ENCODE measurements around the gene LINS1.

Gene LINS1

DNA sequence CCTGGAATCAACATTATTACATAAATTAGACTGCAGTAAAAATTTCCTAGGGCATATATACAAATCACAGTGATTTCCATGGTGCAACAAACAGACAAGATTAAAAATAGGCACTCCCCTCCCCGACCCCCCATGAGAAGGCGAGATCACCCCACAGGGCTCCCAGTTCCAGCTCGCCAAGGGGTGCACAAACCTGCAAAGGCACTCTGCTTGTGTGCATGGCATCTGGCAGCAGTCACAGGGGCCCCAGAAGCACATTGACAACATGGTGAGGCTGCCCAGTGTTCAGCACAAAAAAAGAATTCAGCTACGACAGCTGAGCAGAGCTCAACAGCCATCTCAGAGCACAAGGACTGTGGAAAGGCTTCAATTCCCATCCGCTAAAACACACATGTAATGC, 54.0 kb downstream of the LINS1 start:
- no peak for DNase-seq (ENCODE audit: low spot score)

DNA sequence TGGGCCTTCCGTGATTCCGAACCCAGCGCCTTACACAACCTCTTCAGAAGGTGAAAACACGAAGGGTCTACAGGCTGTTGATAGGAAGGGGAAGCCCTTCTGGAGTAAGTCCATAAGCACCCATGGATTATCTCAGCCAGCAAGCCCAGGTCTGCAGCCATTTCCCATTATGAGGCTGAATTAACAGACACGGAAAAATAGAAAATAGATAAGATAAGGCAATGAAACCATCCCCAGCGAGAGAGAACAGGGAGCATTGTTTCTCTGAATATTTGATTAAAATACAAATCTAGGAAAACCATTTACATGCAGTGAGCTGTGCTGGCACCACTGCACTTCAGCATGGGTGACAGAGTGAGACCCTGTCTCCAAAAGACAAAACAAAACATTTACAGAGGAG, 57.0 kb downstream of the LINS1 start:
- DNase-seq (ENCODE audit: low spot score) = no peak

DNA sequence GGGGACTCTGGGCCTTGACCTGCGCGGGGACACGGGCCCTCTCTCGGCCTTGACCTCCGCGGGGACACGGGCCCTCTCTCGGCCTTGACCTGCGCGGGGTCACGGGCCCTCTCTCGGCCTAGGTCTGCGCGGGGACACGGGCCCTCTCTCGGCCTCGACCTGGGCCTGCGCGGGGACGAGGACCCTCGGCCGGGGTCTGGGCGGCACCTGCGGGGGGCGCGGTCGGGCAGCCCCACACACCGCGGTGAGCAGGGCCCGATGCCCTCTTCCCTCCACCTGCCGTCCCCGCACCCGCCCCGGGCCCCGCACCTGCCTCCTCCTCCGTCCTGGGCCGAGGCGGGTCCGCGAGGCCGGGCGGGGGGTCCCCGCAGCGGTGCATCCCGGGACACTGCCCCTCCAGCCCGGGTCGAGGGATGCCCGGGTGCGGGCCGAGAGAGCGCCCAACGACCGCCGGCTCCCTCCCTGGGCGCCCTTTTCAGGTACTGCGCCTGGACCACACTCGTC, 57.6 kb downstream of the LINS1 start:
- no peak for DNase-seq (ENCODE audit: low spot score)

DNA sequence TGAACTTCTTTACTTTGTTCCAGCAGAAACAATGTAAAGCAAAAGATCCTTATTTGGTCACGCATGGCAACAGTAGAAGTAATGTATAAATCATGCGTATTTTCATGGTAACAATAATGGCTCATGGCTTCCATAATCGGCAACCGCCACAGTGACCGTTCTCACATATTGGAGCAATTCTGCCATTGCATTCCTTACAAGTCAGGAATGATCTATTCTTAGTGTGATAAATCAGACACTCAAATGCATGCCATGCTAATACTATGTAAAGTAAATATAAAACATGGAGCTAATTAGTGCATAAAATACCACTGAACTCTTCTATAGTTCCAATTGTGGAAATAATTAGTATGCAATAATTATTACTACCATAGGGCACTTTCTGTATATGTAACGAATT, 59.7 kb downstream of the LINS1 start:
- no peak for DNase-seq (ENCODE audit: low spot score)

DNA sequence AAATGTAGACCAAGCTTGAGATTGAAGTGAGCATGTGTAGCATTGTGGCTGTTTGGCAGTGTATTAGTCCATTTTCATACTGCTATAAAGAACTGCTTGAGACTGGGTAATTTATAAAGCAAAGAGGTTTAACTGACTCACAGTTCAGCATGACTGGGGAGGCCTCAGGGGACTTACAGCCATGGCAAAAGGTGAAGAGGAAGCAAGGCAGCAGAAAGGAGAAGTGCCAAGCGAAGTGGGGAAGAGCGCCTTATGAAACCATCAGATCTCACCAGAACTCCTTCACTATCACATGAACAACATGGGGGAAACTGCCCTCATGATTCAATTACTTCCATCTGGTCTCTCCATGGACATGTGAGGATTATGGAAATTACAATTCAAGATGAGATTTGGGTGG, 64.7 kb downstream of the LINS1 start:
- DNase-seq (ENCODE audit: low spot score) = peak; percentile 58

DNA sequence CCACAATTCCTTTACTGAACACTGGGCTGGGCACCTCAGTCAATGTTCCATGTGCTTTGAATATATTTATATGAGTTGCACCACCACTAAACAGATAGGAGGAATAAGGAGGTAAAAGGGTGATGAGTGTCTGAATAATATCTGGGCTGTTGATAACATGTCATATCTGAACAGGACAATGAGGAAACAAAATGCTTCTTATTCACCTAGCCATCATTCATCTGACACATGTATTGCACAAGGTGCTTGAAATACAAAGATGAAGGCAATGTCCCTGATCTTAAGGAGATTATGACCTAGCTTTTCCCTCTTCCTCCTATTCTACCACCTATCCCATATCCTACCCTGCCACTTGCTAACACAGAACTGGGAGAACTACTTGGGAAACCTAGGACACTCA, 65.3 kb downstream of the LINS1 start:
- no peak for DNase-seq (ENCODE audit: low spot score)

DNA sequence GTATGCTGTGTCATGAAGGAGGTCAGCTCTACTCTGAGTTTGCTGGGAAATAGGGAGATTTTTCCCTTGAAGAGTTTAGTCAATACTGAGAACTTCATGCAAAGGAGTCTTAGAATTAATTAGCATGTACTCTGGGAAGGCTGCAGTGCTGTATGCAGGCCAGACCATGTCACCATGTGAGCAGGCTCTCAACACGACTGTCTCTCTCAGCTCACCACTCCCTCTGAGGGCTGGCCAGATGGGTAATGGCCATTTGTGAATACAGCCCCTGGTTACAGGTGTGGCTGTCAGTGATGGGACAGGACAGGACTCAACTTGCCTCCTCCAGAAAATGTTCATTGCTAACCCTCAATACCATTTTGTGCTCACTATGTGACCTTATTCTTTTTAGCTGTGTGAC, 68.1 kb downstream of the LINS1 start:
- no peak for DNase-seq (ENCODE audit: low spot score)

DNA sequence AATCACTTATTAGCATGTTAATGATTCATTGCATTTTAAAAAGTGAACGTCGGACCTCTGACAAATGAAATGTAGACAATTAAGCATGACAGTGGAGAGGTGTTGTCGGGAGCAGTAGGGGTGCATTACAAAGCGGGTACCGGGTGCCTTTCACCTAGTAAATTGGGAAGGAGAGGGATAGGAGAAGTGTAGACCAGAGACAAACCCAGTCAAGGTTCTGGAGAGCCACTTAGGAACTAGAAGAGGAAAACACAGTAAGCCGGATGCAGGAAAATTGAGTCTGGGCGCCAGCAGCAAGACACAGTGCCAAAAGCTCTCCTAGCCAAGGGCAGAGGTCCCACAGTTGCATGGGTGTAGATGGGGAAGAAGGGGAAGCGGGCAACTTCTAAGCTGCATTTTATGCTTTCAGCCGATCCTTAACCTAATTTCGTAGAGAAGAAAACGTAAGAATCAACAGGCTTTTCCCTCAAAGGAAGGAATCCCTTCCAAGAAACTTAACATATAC, 70.1 kb downstream of the LINS1 start:
- no peak for DNase-seq (ENCODE audit: low spot score)

DNA sequence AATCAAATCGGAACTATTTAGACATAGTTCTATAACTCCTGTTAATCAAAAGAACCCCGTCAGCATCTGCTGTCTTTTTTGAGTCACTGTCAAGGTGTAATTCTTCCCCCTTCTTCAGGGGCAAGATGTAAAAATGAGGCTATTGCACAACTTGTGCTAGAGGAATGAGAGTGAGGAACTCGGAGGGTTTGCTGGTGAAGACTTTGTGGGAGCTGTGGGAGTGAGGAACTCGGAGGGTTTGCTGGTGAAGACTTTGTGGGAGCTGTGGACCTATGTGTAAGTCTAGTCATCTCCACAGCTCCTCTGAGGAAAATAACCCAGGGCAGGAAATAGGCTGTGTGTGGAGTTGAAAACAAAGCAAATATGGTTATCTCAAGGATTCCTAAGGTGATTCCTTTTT, 70.8 kb downstream of the LINS1 start:
- DNase-seq (ENCODE audit: low spot score) = no peak

DNA sequence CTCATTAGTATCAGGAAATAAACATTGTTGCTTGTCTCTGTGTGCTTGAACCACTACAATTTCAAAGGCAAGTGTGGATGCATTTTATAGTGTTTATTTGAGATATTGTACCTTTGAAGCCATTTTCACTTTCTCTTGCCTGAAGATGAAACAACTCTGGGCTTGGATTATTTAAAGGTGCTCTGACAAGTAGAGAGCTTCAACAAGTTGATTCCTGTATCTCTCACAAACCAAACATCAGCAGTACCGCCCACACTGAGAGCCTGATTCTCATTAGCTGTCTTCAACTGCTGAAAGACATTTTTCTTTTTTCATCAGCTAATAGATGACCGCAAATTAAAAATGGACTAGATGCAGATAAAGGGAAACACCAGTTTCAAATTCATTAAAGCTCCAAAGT, 72.4 kb downstream of the LINS1 start:
- DNase-seq (ENCODE audit: low spot score) = no peak

DNA sequence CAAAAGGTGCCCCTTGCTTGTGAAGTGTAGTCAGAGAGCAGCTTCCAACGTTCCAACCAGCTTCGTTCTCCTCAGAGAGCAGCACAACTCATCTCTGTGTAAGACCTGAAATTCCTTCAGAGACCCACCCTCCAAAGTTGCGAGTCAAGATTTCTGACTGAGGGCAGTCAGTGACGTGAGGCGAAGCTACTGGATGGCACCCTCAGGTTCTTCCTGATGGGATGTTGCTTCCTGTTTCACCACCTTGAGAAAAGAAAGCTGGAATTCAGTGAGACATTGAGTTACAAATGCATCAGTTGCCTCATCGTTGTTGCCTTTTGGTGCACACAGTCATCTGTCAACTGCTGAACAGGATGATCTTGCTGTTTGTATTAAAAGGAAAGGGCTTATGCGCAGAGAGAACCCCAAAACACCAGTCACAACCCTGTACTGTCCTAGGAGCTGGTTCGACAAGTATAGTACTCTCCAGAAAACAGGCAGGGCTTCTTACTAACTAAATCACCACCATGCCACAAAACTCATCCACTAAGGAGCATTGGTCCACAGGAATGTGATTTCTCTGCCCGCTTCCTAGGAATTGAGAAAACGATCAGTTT, 73.1 kb downstream of the LINS1 start, which contains the start of gene CERS3:
CERS3 (minus strand) TSS at position 118 of the 596 bp plus-strand sequence. CDS start 27,101 bp downstream, outside the sequence.
- no peak for DNase-seq (ENCODE audit: low spot score)

DNA sequence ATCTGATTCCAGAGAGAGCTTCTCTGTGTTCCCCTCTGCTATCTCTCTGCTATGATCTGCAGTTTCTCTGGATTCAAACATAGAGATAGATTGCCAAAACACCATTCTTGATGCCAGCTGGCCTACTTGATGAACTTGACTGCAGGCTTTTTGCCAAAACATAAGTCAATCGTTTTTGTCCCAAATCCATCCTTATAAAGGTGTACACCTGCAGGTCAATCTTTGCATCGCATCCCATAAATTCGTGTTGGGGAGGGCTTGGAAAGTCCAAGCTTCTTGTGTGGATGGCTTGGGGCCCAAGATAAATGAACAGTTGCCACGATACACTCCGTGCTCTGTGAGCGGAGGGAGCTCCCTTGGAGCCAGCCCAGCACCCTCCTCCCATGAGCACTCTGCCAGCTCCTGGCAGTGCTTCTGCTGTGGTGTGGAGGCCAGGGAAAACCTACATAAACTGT, 75.9 kb downstream of the LINS1 start:
- DNase-seq (ENCODE audit: low spot score) = peak; percentile 82

DNA sequence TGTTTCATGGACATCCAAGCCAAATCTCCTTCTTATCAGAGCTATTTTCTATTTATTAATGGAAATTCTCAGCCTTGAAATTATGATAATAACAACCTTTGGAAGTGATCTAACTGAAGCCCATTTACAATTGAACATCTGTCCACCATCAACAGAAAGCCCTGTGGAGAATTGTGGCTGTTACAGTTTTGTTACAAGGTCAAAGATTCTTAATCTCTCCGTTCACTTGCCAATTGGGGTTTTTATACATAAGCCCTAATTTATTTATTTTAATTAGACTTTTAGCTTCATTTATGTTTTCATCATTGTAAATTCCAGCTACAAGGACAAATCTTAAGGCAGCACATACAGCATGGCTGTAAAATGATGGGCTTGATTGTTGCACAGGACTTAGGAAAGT, 76.5 kb downstream of the LINS1 start:
- no peak for DNase-seq (ENCODE audit: low spot score)

DNA sequence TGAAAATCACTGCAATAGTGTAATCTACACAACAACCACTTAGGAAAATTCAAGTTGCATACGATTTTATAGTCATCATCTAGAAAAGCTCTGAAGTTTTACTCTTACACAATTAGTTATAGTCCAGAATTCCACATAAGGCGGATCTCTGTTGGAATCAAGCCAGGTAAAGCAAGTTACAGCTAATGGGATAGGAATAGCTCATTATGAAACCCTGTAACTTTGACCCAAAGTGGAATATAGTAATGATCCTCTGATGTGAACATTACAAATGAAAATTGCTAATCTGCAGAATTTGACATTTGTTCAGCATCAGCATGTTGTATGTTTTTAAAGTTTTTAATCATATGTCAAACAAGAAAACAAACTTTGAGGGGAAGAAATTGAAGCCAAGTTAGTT, 77.7 kb downstream of the LINS1 start:
- DNase-seq (ENCODE audit: low spot score) = no peak

DNA sequence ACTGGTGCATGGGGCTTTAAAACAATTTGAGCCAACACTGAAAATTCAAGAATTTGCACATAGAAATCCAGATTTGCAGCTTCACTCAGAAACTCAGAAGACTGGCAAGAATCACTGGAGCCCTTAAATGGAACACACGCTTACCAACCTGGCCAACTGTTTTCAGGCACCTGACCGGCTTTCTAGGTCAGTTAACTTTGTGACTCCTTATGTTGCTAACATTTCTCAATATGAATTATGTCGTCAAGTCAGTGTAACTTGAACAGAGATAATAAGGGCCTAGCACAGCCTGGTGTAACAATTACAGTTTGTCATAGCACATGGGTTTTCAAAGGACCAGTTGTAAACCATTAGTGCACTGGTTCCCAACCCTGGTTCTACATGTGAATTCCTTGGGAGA, 80.1 kb downstream of the LINS1 start:
- no peak for DNase-seq (ENCODE audit: low spot score)

DNA sequence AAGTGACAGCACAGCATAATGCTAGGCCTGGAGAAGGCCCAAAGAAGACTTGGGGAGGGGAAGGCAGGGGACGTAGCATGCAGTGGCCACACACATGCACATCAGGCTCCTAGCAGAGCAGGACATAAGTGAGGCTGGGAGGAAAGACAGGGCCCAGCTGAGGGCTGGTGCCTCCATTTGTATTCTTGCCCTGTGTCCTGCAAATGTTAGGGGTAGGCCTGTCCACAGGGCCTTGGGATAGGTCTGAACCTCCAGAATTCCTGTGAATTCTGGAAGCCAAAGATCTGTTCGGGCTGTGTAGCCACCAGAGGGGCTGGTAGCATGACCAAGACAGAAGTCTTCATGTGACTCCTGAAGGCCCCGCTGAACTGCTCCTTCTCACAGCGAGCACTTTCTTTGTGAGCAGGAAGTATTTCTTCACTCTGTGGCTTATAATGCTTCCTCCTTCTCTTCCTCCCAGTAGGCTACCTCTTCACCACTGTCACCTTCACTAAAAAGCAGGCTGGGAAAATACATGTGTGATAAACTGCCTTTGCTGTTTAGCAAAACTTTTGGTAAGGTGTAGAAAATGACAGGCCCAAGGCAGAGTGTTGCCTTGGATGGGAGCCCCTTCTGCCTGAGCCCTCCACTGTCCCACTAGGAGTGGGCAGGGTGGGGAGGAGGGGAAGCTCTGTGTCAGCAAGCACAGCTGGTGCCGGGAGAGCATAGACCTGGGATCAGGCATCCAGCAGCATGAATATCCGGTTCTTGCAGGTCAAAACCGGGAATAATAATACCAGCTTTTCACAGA, 81.7 kb downstream of the LINS1 start:
- DNase-seq (ENCODE audit: low spot score) = peak; percentile 34

DNA sequence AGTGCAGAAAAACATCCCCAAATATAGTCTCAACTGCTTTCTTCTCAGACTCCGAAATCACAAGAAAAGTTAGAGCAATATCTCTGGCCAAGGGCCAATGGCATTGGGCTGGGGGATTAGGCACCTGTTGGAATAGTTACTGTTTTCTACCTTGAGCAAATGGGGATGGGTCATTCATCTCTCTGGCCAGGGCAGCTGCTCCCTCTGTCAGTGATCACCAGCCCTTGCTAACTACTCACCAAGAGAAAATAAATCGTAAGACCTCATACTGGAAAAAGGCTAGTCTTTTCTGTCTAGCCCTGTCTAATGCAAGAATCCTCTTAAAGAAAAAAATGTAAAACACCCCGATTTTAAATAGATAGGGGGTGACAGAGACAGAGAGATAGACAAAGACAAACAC, 84.1 kb downstream of the LINS1 start:
- DNase-seq (ENCODE audit: low spot score) = no peak

All from Ammon's horn (tissue), 1 donor.